Uterus (tissue), 4 donors: ENCODE results near the gene THSD7B. TPM values are rescaled to one million over a fixed set of nuclear protein-coding genes. Genes with fewer than 3 reads are reported as not detected.
A peak's percentile ranks its signal among the peaks of the same experiment; 100 is the strongest.

Source experiments
- DNase-seq, 2 donors: peaks; one replicate each; pipeline ENCODE4 v3.0.0-alpha.2; 2019 to 2020
- H3K27ac ChIP-seq, 2 donors: fragments of 200-600 bp; sonication (generic); 1 replicate in 1 of 2; 2 replicates in 1 of 2; pipeline ENCODE4 v1.5.1; 2016 to 2018
- H3K27me3 ChIP-seq, 2 donors: fragments of 200-600 bp; sonication (generic); one replicate each; pipeline ENCODE4 v1.5.1; 2018 to 2019; ENCODE audit warnings: control low read depth in 1 of 2
- H3K36me3 ChIP-seq, 2 donors: fragments of 200-600 bp; sonication (generic); one replicate each; pipeline ENCODE4 v1.5.1; 2019; ENCODE audit warnings: control low read depth in 1 of 2
- H3K4me1 ChIP-seq, 2 donors: fragments of 200-600 bp; sonication (generic); one replicate each; pipeline ENCODE4 v1.5.1; 2018 to 2019; ENCODE audit warnings: control low read depth in 1 of 2
- H3K4me3 ChIP-seq, 2 donors: fragments of 200-600 bp; sonication (generic); 1 replicate in 1 of 2; 2 replicates in 1 of 2; pipeline ENCODE4 v1.5.1; 2018 to 2019; ENCODE audit warnings: mild to moderate bottlenecking in 1 of 2
- H3K9me3 ChIP-seq, 2 donors: fragments of 200-600 bp; sonication (generic); one replicate each; pipeline ENCODE4 v1.5.1; 2019; ENCODE audit warnings: control low read depth in 1 of 2
- CTCF ChIP-seq, 4 experiments: fragments of 200-600 bp in 2 of 4; fragments of 450-650 bp in 2 of 4; sonication (generic) in 2 of 4; IDR thresholded peaks; one replicate each; pipeline ENCODE4 v1.5.1; 2016 to 2019; ENCODE audit warnings: antibody characterized with exemption in 4 of 4, mild to moderate bottlenecking in 2 of 4, moderate library complexity in 1 of 4
- POLR2A ChIP-seq, 2 donors: fragments of 450-650 bp; IDR thresholded peaks; one replicate each; pipeline ENCODE4 v1.6.1; 2016; ENCODE audit warnings: antibody characterized with exemption in 2 of 2, mild to moderate bottlenecking in 1 of 2, moderate library complexity in 1 of 2
- intact Hi-C: fragments of 100-400 bp; cut with DNase I; formaldehyde crosslinking; loops from one replicate; pipeline ENCODE4 v1.15.1; 2023; ENCODE audit warnings: low total_unique reads
- total RNA-seq, 4 donors: library from RNA; depleted of rRNA in 3 of 4; stranded (reverse); fragments of >200 nt in 3 of 4; gene quantifications; one replicate each; pipeline versions ENCODE4 v1.1.0 to v1.2.4, GENCODE V29; 2014 to 2023
- donor health status: DM: yes; HTN: yes; CAD: no.

Gene THSD7B
- total RNA-seq, 4 donors from 2014 or later, result 0.26 to 9.6 (median 0.67) TPM; not detected in 1

GRCh38 chr2:136766073-136766404 lies 694 bp downstream of the THSD7B start:
- Histone ChIP-seq H3K36me3 (no peaks in the 10 kb centered on the region), H3K27ac (no peak overlapping the region)

GRCh38 chr2:136767030-136767429 lies 1.7 kb downstream of the THSD7B start:
- TF ChIP-seq CTCF (IDR thresholded peaks at IDR 0.05) (no peak), POLR2A (IDR thresholded peaks at IDR 0.05) (no peak)
- H3K9me3 ChIP-seq, result no peaks in the 10 kb centered on the region
- intact Hi-C loops, result no loop called here
- no peak overlapping the region for H3K27ac ChIP-seq
- H3K36me3 ChIP-seq, result no peaks in the 10 kb centered on the region
- no peaks in the 10 kb centered on the region for H3K4me1 ChIP-seq
- no peak overlapping the region for H3K4me3 ChIP-seq
- H3K27me3 ChIP-seq, result peaks cover 0 to 28% of the 10 kb centered on the region in 2 donors
- no peak for DNase-seq

More at GRCh38 chr2:136766073-136766404, 694 bp downstream of the THSD7B start:
- H3K4me1 ChIP-seq, result no peaks in the 10 kb centered on the region
- no peak for DNase-seq
- peak overlapping the region; percentile 5 to 8 for H3K4me3 ChIP-seq
- peaks cover 0 to 28% of the 10 kb centered on the region in 2 donors for H3K27me3 ChIP-seq
- TF ChIP-seq POLR2A (IDR thresholded peaks at IDR 0.05), result no peak
- intact Hi-C loops, result no loop called here
- H3K9me3 ChIP-seq, result no peaks in the 10 kb centered on the region

DNA sequence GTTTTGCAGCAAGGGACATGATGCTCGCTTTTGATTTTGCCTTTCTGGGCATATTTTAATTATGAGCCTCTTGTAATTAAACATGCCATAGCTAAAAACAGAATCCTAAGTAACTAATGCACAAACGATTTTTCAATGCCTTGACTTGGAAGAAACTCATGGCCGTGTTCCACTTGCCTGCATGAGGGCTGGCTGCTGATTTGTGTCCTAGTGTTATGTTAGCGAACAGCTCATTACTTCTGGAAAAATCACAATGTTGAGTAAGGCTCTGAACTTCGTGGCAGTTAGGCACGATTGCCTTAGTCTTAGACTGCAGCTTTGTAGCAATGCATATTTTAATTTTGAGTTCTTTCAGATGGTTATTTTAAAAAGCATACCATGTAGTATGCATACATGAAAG lies 4.5 kb downstream of the THSD7B start:
- no peaks in the 10 kb centered on the region for H3K4me1 ChIP-seq
- intact Hi-C loops, result no loop called here
- H3K9me3 ChIP-seq, result no peaks in the 10 kb centered on the region
- H3K4me3 ChIP-seq, result no peak overlapping the region
- H3K27me3 ChIP-seq, result peaks cover 0 to 28% of the 10 kb centered on the region in 2 donors
- no peak overlapping the region for H3K27ac ChIP-seq
- no peak for DNase-seq
- TF ChIP-seq CTCF (IDR thresholded peaks at IDR 0.05) (no peak), POLR2A (IDR thresholded peaks at IDR 0.05) (no peak)
- H3K36me3 ChIP-seq, result no peaks in the 10 kb centered on the region

DNA sequence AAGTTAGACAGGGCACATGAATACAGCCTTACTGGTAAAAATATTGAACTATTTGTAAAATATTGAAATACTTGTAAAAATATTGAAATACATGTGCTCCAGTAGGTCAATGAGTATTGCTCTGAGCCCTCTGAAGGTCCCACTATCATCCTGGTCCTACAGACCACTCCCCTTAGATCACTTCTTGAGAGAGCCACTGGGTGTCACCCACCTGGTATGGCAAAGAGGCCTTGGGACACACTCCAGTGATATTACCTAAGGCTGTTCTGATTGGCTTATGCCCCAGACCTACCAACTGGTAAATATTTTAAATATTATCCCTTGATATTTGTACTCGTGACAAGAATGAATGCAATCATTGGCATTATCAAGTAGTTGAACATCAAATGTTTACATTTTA lies 5.0 kb downstream of the THSD7B start:
- no peak for TF ChIP-seq CTCF (IDR thresholded peaks at IDR 0.05)
- no peak for TF ChIP-seq POLR2A (IDR thresholded peaks at IDR 0.05)
- DNase-seq, result no peak

GRCh38 chr2:136777391-136777790 lies 12.0 kb downstream of the THSD7B start:
- intact Hi-C loops, result no loop called here
- Histone ChIP-seq H3K36me3 (no peaks in the 10 kb centered on the region), H3K4me3 (no peak overlapping the region), H3K27me3 (no peaks in the 10 kb centered on the region), H3K9me3 (no peaks in the 10 kb centered on the region), H3K27ac (no peak overlapping the region), H3K4me1 (no peaks in the 10 kb centered on the region)
- no peak for TF ChIP-seq CTCF (IDR thresholded peaks at IDR 0.05)
- no peak for TF ChIP-seq POLR2A (IDR thresholded peaks at IDR 0.05)
- no peak for DNase-seq

More for the DNA sequence above, 5.0 kb downstream of the THSD7B start:
- intact Hi-C loops, result no loop called here
- H3K27ac ChIP-seq, result no peak overlapping the region
- no peak overlapping the region for H3K4me3 ChIP-seq
- no peaks in the 10 kb centered on the region for H3K9me3 ChIP-seq
- H3K4me1 ChIP-seq, result no peaks in the 10 kb centered on the region
- H3K27me3 ChIP-seq, result peaks cover 0 to 28% of the 10 kb centered on the region in 2 donors
- no peaks in the 10 kb centered on the region for H3K36me3 ChIP-seq

- H3K36me3 ChIP-seq, result no peaks in the 10 kb centered on the region
- no peaks in the 10 kb centered on the region for H3K4me1 ChIP-seq
- H3K27me3 ChIP-seq, result no peaks in the 10 kb centered on the region
- H3K27ac ChIP-seq, result no peak overlapping the region
- no peaks in the 10 kb centered on the region for H3K9me3 ChIP-seq
- no peak for DNase-seq
- intact Hi-C loops, result no loop called here
- no peak overlapping the region for H3K4me3 ChIP-seq
- no peak for TF ChIP-seq POLR2A (IDR thresholded peaks at IDR 0.05)
- TF ChIP-seq CTCF (IDR thresholded peaks at IDR 0.05), result no peak
These were observed 18.5 kb downstream of the THSD7B start for GRCh38 chr2:136783856-136784255.
